Measurements from ENCODE around the gene CEP72. TPM values are rescaled to one million over a fixed set of nuclear protein-coding genes. Genes with fewer than 3 reads are reported as not detected.

The CEP72 gene
- total RNA-seq, 4 donors from 2014 or later = 7.2 to 11.9 (median 9.2) TPM

GRCh38 chr5:636951-637350 is 24.8 kb downstream of the CEP72 start:
- no peak overlapping the region for H3K4me3 ChIP-seq (ENCODE audit: low read depth, poor library complexity, severe bottlenecking)
- intact Hi-C loops (cut with DNase I; ENCODE audit: low total_unique reads) = no loop called here
- DNase-seq (ENCODE audit: low spot score in 2 of 2) = peak in 1 of 2 donors; percentile 45
- no peak for TF ChIP-seq CTCF (IDR thresholded peaks at IDR 0.05)
- TF ChIP-seq POLR2A (IDR thresholded peaks at IDR 0.05) = no peak
- 85 to 89% methylated on average over 20 of the region's 20 CpGs for WGBS, 2 donors

- WGBS, 2 donors = 94 to 98% methylated on average over 41 to 42 of the region's 42 CpGs
- intact Hi-C loops (cut with DNase I; ENCODE audit: low total_unique reads) = no loop called here
- no peak for TF ChIP-seq CTCF (IDR thresholded peaks at IDR 0.05)
- TF ChIP-seq POLR2A (IDR thresholded peaks at IDR 0.05) = no peak
- H3K4me3 ChIP-seq (ENCODE audit: low read depth, poor library complexity, severe bottlenecking) = no peak overlapping the region
- peak in 1 of 2 donors; percentile 81 for DNase-seq (ENCODE audit: low spot score in 2 of 2)
These were observed 25.7 kb downstream of the CEP72 start for GRCh38 chr5:637581-638450.

- H3K4me3 ChIP-seq (ENCODE audit: low read depth, poor library complexity, severe bottlenecking) = no peak overlapping the region
- intact Hi-C loops (cut with DNase I; ENCODE audit: low total_unique reads) = no loop called here
- no peak for TF ChIP-seq CTCF (IDR thresholded peaks at IDR 0.05)
- no peak for TF ChIP-seq POLR2A (IDR thresholded peaks at IDR 0.05)
- WGBS, 2 donors = 93% methylated on average over 24 to 28 of the region's 29 CpGs
- peak in 1 of 2 donors; percentile 60 for DNase-seq (ENCODE audit: low spot score in 2 of 2)
These were observed 26.5 kb downstream of the CEP72 start for GRCh38 chr5:638501-639252.

GRCh38 chr5:639253-639530 is 27.1 kb downstream of the CEP72 start:
- no peak for DNase-seq (ENCODE audit: low spot score in 2 of 2)
- no peak overlapping the region for H3K4me3 ChIP-seq (ENCODE audit: low read depth, poor library complexity, severe bottlenecking)
- no peak for TF ChIP-seq POLR2A (IDR thresholded peaks at IDR 0.05)
- TF ChIP-seq CTCF (IDR thresholded peaks at IDR 0.05) = no peak
- intact Hi-C loops (cut with DNase I; ENCODE audit: low total_unique reads) = no loop called here
- WGBS, 2 donors = 89 to 96% methylated on average over 7 to 9 of the region's 9 CpGs

GRCh38 chr5:639584-640213 is 27.6 kb downstream of the CEP72 start:
- DNase-seq (ENCODE audit: low spot score in 2 of 2) = no peak
- no peak overlapping the region for H3K4me3 ChIP-seq (ENCODE audit: low read depth, poor library complexity, severe bottlenecking)
- WGBS, 2 donors = 92 to 95% methylated on average over 15 to 17 of the region's 20 CpGs
- no peak for TF ChIP-seq CTCF (IDR thresholded peaks at IDR 0.05)
- TF ChIP-seq POLR2A (IDR thresholded peaks at IDR 0.05) = no peak
- intact Hi-C loops (cut with DNase I; ENCODE audit: low total_unique reads) = no loop called here
